GM18951 (cell line): Measurements from ENCODE around the gene SETD5.
A peak's percentile ranks its signal among the peaks of the same experiment; 100 is the strongest.

Experiments used
- POLR2A ChIP-seq: IDR thresholded peaks from 4 replicates; pipeline ENCODE4 v1.6.1; 2011; ENCODE audit warnings: mild to moderate bottlenecking; ENCODE audit not compliant: insufficient read length, insufficient read depth; ENCODE audit errors: extremely low read depth
- in situ Hi-C: fragments of 300-500 bp; cut with MboI; formaldehyde crosslinking; loops from one replicate; pipeline ENCODE4 v1.12.0; 2022; ENCODE audit warnings: low sequenced_read_pairs, mixed read lengths, inconsistent platforms; ENCODE audit not compliant: unreplicated experiment

Gene SETD5

DNA sequence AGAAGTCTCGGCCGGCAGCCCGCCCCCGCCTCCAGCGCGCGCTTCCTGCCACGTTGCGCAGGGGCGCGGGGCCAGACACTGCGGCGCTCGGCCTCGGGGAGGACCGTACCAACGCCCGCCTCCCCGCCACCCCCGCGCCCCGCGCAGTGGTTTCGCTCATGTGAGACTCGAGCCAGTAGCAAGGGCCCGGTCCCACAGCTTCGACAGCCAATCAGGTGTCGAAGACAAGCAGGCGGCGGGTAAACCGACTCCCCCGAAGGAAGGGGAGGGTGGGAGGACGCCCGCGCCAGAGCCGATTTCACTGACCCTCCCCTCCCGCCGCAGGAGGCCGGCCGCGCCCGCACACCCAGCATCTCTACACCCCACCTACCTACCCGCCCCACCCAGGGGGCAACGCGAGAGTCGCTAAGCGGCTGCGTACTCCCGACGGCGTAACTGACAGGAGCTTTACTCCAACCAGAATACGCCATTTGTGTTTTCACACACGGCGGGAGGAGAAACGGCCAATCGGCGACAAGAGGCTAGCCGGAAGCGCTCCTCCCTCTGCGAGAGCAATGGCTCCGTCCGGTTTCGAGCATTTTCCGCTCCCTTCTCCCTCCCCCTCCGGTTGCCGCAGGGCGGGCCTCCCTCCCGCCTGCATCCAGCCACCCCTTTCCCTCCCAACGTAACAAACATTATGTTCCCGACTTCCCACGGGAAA lies 633 bp upstream of the SETD5 start:
- in situ Hi-C loops, result no loop called here
- TF ChIP-seq POLR2A, result no peak

DNA sequence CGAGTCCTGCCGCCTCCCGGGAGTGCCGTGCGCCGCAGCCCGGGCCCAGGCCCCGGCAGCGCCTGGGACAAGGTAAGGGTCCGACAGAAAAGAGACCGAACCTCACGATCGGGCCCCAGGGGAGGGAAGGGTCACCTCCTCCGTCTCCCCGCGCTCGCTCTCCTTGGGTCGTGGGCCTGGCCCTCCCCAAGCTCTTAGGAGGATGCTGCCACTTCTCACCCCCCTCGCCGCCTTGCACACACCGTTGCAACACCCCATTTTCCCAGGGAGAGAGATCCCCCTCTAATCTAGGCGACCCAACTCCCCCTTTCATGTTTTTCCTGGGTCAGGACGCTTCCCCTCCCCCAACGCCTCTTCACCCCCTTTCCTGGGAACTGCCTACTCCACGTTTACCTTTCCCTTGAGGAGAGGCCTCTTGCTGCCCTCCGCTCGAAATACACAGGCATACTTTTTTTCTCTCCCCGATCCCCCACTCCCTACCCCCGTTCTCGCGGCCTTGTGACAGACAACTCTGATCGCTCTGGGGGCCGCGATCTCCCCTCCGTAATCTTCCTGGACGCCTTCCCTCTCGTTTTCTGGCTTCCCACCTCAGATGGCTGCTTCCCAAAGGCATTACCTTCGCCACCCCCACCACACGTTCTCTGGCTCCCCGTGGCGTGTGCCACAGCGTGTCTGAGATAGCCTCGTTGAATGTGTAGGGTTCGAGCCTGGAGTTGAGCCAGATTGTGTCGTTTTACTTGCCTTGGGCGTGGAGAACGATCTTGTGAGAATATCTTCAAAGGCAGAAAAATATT lies 688 bp downstream of the SETD5 start:
- peak; percentile 27 for TF ChIP-seq POLR2A
- in situ Hi-C loops, result no loop called here

DNA sequence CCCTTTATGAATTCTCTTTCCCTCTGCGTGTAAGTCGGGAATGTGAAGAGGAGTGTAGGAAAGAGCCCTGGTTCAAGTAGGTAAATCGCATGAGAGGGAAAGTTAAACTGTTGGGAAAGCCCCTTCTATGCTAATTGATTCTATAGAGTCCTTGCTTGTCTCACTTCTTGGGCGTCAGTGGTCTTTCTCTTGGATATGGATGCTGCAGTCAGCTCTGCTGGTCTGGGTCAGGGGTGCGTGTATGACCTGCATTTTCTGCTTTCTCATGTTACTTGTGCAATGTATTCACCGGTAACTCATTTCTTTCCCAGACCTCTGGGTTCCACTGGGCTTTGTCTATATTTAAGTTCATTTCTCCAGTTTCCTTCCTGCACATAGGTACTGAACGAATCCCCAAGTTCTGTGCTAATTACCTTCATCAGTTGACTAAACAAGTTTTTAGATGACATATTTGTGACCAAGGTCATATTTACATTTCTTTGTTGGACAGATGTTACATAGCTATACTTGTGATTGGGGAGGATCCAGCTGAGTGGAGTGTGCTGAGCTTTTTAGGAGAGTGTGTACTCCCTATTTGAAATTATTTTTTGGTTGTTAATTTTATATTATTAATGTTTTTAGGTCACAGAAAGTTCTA lies 1.4 kb downstream of the SETD5 start:
- TF ChIP-seq POLR2A, result no peak
- in situ Hi-C loops, result no loop called here

DNA sequence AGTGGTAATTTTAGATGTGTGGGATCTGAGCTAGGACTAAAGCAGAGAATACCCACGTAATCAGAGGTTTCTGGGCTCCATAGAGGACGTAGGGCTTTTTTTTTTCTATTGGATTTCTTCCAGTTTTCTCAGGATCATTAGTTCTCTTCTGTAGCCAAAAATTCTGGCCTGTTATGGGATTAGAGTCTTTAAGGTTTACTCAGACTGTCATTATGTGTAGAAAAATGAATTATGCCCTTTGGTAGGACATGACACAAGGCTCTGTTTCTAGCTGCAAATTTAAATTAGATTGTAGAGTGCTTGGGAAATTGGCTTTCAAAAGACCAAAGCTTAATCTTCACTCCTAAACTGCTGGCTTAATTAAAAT lies 1.9 kb downstream of the SETD5 start:
- in situ Hi-C loops, result no loop called here
- TF ChIP-seq POLR2A, result no peak

DNA sequence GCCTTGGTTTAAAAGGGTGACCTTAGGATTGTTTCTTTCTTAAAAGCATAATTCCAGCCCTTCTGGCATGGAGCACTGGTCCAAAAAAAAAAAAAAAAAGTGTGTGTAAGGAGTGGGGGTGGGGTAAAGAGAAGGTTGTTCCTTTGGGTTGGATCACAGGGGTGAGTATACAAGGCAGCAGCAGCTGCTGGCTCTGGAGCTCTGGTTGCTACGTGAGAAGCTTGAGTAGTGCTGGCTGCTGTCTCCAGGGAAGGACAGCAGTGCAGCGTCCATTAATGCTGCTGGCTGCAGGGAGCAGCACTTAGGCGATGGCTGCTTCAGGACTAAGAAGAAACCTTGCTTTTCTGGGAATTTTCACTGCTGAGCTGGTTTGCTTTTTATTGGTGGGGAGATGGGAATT lies 2.3 kb downstream of the SETD5 start:
- TF ChIP-seq POLR2A, result no peak
- in situ Hi-C loops, result no loop called here

DNA sequence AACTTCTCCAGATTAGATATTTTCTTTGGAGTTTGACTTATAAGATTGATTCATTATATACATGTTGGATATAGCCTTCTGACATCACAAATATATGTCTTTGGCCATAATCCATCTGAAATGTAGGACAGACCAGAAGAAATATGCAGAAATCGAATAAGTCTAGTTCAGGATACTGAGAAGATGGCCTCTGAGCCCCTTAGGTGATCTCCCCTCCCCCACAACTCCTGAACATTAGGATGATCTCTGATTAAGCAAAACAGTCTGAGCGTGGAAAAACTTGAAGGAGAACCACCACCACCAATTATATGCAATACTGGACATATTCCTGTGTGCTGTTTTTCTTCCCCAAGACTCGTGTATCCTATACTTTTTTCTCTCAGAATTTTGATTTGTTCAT lies 3.2 kb downstream of the SETD5 start:
- in situ Hi-C loops, result no loop called here
- no peak for TF ChIP-seq POLR2A

DNA sequence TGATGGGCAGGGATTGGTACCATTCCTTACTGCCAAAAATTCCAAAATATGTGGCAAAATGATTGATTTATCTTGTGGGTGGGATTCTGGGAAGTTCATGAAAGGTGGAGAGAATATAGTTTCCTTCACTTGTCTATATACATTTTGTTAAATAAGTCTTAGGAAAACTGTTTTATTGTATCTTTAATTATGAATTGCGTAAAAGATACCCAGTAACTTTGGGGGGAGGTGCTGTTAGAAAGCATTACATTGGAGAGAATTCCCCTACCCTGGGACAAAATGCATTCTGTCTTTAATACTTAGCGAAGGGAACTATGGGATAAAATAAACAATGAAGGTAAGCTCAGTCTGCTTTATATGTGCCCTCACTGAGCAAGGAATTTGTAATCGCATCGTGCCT lies 4.6 kb downstream of the SETD5 start:
- in situ Hi-C loops, result no loop called here
- no peak for TF ChIP-seq POLR2A

DNA sequence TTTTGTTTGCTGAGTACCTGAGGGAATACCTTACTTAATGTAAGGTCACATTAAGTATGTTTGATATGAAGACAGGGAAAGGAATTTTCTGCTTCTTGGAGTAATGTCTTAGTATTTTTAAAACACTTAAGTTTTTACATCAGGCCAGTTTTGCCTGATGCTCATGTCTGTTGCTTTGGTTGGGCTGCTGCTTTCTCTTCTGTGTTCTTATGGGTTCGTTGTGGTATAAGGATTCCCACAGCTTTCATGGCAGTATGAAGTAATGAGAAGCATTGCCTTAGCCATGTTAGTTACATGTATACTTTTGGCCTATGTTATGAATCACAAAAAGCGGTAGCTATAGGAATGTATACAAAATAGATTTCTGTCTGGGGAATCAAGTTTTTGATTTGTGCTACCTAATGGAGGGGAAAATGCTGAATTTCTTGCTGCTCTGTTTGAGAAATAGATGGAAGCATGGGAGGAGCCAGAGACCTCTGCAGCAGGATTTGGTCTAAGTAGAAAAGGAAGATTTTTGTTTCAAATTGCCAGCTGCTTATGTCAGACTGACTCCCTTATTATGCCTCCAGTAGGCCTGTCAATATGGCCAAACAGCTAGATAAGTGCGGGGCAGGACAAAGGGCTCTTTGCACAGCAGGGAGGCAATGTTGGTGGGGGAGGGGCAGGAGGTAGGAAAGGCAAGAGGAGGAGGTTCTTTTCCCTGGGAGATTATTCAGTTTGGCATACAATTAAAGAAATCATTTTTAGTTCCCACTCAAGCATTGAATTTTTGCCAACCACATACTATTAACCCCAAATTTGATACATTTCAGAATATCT lies 5.2 kb downstream of the SETD5 start:
- no peak for TF ChIP-seq POLR2A
- in situ Hi-C loops, result no loop called here

DNA sequence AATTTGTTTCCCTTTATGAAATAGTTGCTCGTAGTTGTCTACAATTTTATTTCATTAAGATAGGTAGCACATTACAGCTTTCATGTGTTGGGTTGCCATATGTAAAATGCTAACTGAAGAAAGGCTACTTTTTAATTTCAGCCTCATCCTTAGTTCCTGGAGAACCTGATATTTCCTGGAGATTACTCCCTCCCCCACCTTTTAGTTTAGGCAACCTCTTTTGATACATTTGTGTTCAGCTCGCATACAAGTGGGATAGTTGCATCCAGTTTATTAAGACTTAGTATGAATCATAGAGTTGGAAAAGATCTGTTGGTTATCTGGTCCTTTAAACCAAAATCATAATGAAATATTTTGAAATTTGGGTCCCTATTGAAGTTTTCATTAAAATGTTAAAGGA lies 6.0 kb downstream of the SETD5 start:
- in situ Hi-C loops, result no loop called here

DNA sequence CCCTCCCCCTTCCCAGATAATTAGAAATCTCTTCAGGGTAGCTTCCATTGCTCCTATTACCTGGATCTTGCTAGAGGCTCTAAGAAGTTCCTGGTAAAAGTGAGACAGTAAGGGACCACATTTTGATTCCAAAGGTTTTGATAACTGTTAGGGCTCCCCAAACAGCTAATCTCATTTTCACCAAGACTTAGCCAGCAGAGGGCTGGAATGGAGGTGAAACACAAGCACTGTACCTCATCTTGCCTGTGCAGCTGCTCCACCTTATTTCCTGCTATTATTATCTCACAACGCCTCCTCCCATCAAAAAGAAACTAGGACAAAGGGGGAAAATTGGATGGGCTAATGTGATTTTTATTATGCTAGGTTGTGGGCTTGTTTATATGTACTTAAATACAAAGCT lies 7.3 kb downstream of the SETD5 start:
- in situ Hi-C loops, result no loop called here
- TF ChIP-seq POLR2A, result no peak

More for the DNA sequence above, 6.0 kb downstream of the SETD5 start:
- no peak for TF ChIP-seq POLR2A

DNA sequence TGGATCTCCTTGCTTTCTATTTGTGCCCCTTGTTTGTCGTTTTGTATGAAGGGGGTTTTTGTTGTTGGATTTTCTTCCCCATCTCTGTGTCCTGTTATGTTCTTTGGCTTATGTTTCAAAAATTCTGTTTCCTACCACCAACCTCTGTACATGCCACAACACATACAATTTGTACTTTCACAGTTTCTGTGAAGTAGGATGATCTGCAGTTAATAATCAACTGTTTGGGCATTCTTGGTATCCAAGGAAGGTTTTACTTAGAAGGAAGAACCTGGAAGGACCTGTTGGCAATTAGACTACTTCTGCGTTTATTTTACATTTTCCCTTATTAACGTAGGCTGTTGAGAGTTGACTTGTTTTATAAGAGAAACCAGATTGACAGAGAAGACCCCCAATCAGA lies 8.3 kb downstream of the SETD5 start:
- TF ChIP-seq POLR2A, result no peak
- in situ Hi-C loops, result no loop called here

DNA sequence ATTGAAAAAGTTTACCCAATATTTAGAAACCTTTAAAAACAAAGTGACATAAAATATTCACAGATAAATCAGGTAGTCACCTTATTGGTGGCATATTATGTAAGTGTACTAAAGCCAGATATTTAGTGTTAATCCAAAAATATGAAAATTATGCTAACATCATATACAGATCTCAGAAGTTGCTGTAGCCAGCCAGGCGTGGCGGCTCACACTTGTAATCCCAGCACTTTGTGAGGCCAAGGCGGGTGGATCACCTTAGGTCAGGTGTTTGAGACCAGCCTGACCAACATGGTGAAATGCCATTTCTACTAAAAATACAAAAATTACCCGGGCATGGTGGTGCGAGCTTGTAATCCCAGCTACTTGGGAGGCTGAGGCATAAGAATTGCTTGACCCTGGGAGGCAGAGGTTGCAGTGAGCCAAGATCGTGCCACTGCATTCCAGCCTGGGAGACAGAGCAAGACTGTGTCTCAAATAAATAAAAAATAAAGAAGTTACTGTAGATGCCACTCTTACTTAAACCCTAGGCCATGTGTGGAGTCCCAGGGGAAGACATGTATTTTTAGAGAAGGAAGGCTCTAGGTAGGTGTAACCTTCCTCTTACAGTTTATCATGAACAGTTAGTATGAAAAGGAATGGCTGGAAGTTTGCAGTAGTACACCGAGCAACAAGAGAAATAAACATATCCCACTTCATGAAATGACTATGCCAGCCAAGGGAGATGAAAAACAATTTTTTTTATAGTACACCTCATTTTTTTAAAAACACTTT lies 9.6 kb downstream of the SETD5 start:
- in situ Hi-C loops, result no loop called here
- TF ChIP-seq POLR2A, result no peak
